Mesenchymal stem cell (in vitro differentiated cells and primary cell): ENCODE results near the gene CFDP1.
A peak's percentile ranks its signal among the peaks of the same experiment; 100 is the strongest.

Experiments used
- DNase-seq: peaks from one replicate; pipeline ENCODE4 v3.0.0-alpha.2; 2013
- H2AFZ ChIP-seq: one replicate; pipeline ENCODE4 v1.6.1; 2013; ENCODE audit warnings: low read depth, mild to moderate bottlenecking, control low read depth, inconsistent platforms, low read length, moderate library complexity
- H2AK5ac ChIP-seq: 2 replicates; pipeline ENCODE4 v1.6.1; 2013; ENCODE audit warnings: low read length, moderate library complexity, mild to moderate bottlenecking, inconsistent platforms; ENCODE audit not compliant: severe bottlenecking
- H2BK120ac ChIP-seq: one replicate; pipeline ENCODE4 v1.6.1; 2013; ENCODE audit warnings: low read depth, mild to moderate bottlenecking, inconsistent platforms, low read length, moderate library complexity
- H2BK12ac ChIP-seq, 2 experiments: one replicate each; pipeline ENCODE4 v1.6.1; 2013; ENCODE audit warnings: inconsistent platforms in 2 of 2, low read length in 2 of 2, mild to moderate bottlenecking in 2 of 2, moderate library complexity in 2 of 2, control low read depth in 1 of 2
- H2BK15ac ChIP-seq: one replicate; pipeline ENCODE4 v1.6.1; 2013; ENCODE audit warnings: mild to moderate bottlenecking, low read depth, inconsistent platforms; ENCODE audit not compliant: poor library complexity, severe bottlenecking
- H2BK5ac ChIP-seq: 2 replicates; pipeline ENCODE4 v1.6.1; 2013; ENCODE audit warnings: low read depth, mild to moderate bottlenecking, low read length, control low read depth, inconsistent platforms; ENCODE audit not compliant: poor library complexity, severe bottlenecking
- H3K14ac ChIP-seq, 2 experiments: one replicate each; pipeline ENCODE4 v1.6.1; 2013; ENCODE audit warnings: inconsistent platforms in 2 of 2, low read length in 2 of 2, control low read depth in 1 of 2, mild to moderate bottlenecking in 1 of 2, moderate library complexity in 1 of 2
- H3K18ac ChIP-seq, 2 experiments: one replicate each; pipeline ENCODE4 v1.6.1; 2013; ENCODE audit warnings: inconsistent platforms in 2 of 2, low read length in 2 of 2, control low read depth in 1 of 2, low read depth in 1 of 2, mild to moderate bottlenecking in 1 of 2
- H3K23ac ChIP-seq, 2 experiments: one replicate each; pipeline ENCODE4 v1.6.1; 2013; ENCODE audit warnings: inconsistent platforms in 2 of 2, low read length in 2 of 2, mild to moderate bottlenecking in 2 of 2, moderate library complexity in 2 of 2, control low read depth in 1 of 2
- H3K27ac ChIP-seq: 2 replicates; pipeline ENCODE4 v1.5.1; 2013; ENCODE audit warnings: mild to moderate bottlenecking, moderate library complexity, low read length, control low read depth, inconsistent platforms; ENCODE audit not compliant: poor library complexity, severe bottlenecking
- H3K27me3 ChIP-seq, 2 experiments: 2 replicates each; pipeline versions ENCODE4 v1.6.1 to v1.7.0; 2013; ENCODE audit warnings: low read length in 2 of 2, mild to moderate bottlenecking in 2 of 2, moderate library complexity in 2 of 2, control low read depth in 1 of 2, inconsistent platforms in 1 of 2; ENCODE audit not compliant: control insufficient read depth in 1 of 2, insufficient read depth in 1 of 2
- H3K36me3 ChIP-seq, 2 experiments: 2 replicates each; pipeline versions ENCODE4 v1.6.1 to v1.7.0; 2013; ENCODE audit warnings: low read length in 2 of 2, control low read depth in 1 of 2, inconsistent platforms in 1 of 2, low read depth in 1 of 2, mild to moderate bottlenecking in 1 of 2; ENCODE audit not compliant: insufficient read depth in 2 of 2, control insufficient read depth in 1 of 2
- H3K4ac ChIP-seq, 2 experiments: one replicate each; pipeline ENCODE4 v1.6.1; 2013; ENCODE audit warnings: inconsistent platforms in 2 of 2, low read length in 2 of 2, mild to moderate bottlenecking in 2 of 2, moderate library complexity in 2 of 2, control low read depth in 1 of 2, low read depth in 1 of 2
- H3K4me1 ChIP-seq: 2 replicates; pipeline ENCODE4 v1.6.1; 2013; ENCODE audit warnings: low read depth, low read length, control low read depth; ENCODE audit not compliant: control insufficient read depth, insufficient read depth
- H3K4me2 ChIP-seq: 2 replicates; pipeline ENCODE4 v1.6.1; 2013; ENCODE audit warnings: low read length, mild to moderate bottlenecking, inconsistent platforms; ENCODE audit not compliant: poor library complexity, severe bottlenecking
- H3K4me3 ChIP-seq, 2 experiments: 2 replicates each; pipeline versions ENCODE4 v1.5.1 to v1.7.0; 2013; ENCODE audit warnings: low read length in 2 of 2, mild to moderate bottlenecking in 2 of 2, control low read depth in 1 of 2, low read depth in 1 of 2; ENCODE audit not compliant: insufficient read depth in 1 of 2
- H3K79me1 ChIP-seq: replicated peaks from 2 replicates; pipeline ENCODE4 v1.6.1; 2013; ENCODE audit warnings: mild to moderate bottlenecking, control low read depth, low read length, inconsistent platforms; ENCODE audit not compliant: poor library complexity, severe bottlenecking
- H3K9ac ChIP-seq: 2 replicates; pipeline ENCODE4 v1.7.0; 2013; ENCODE audit warnings: mild to moderate bottlenecking, low read length, moderate library complexity
- H3K9me3 ChIP-seq: 2 replicates; pipeline ENCODE4 v1.7.0; 2013; ENCODE audit warnings: mild to moderate bottlenecking, low read length; ENCODE audit not compliant: control insufficient read depth
- H4K8ac ChIP-seq: one replicate; pipeline ENCODE4 v1.6.1; 2013; ENCODE audit warnings: inconsistent platforms, mild to moderate bottlenecking, low read length, moderate library complexity
- H4K91ac ChIP-seq: one replicate; pipeline ENCODE4 v1.6.1; 2013; ENCODE audit warnings: mild to moderate bottlenecking, low read length, inconsistent platforms
- WGBS: methylation state at CpG from one replicate; pipeline ENCODE4 v1.1.7; 2013; ENCODE audit warnings: mixed read lengths; 5-methylcytosine and 5-hydroxymethylcytosine counted together

The CFDP1 gene

GRCh38 chr16:75288596-75289120 is 144.6 kb downstream of the CFDP1 start:
- WGBS, result 94% methylated on average over 10 of the region's 10 CpGs
- Histone ChIP-seq H3K79me1 (peaks cover 6% of the 10 kb centered on the region), H2BK12ac (peak overlapping the region in 1 of 2 experiments; percentile 15), H3K27ac (no peak overlapping the region), H3K14ac (no peak overlapping the region), H3K4me3 (no peak overlapping the region), H3K4me2 (no peak overlapping the region), H3K18ac (peak overlapping the region in 1 of 2 experiments; percentile 2), H3K4me1 (peaks cover 6% of the 10 kb centered on the region), H3K4ac (no peak overlapping the region), H2BK5ac (no peak overlapping the region), H3K36me3 (peaks cover 37 to 41% of the 10 kb centered on the region in 2 experiments), H3K9me3 (no peaks in the 10 kb centered on the region), H3K9ac (no peak overlapping the region), H4K8ac (peak overlapping the region; percentile 19), H2BK15ac (no peak overlapping the region), H4K91ac (peak overlapping the region; percentile 14), H2BK120ac (no peak overlapping the region), H2AK5ac (no peak overlapping the region), H2AFZ (no peak overlapping the region), H3K23ac (no peak overlapping the region), H3K27me3 (no peaks in the 10 kb centered on the region)
- no peak for DNase-seq

- H4K91ac ChIP-seq, result no peak overlapping the region
- H4K8ac ChIP-seq, result no peak overlapping the region
- no peak overlapping the region for H3K18ac ChIP-seq
- H3K79me1 ChIP-seq, result peaks cover 6% of the 10 kb centered on the region
- no peak overlapping the region for H3K4me3 ChIP-seq
- no peaks in the 10 kb centered on the region for H3K27me3 ChIP-seq
- H3K14ac ChIP-seq, result no peak overlapping the region
- no peak overlapping the region for H2BK15ac ChIP-seq
- H3K9me3 ChIP-seq, result no peaks in the 10 kb centered on the region
- no peak overlapping the region for H2AK5ac ChIP-seq
- H3K36me3 ChIP-seq, result peaks cover 34 to 36% of the 10 kb centered on the region in 2 experiments
- no peak overlapping the region for H3K23ac ChIP-seq
- H2BK120ac ChIP-seq, result no peak overlapping the region
- no peak overlapping the region for H3K9ac ChIP-seq
- H2BK5ac ChIP-seq, result no peak overlapping the region
- H3K4me2 ChIP-seq, result no peak overlapping the region
- H2BK12ac ChIP-seq, result no peak overlapping the region
- H3K4me1 ChIP-seq, result peaks cover 6% of the 10 kb centered on the region
- H3K4ac ChIP-seq, result no peak overlapping the region
- no peak overlapping the region for H2AFZ ChIP-seq
- no peak for DNase-seq
- 97% methylated on average over 7 of the region's 7 CpGs for WGBS
- H3K27ac ChIP-seq, result no peak overlapping the region
These were observed 145.1 kb downstream of the CFDP1 start for GRCh38 chr16:75288181-75288580.

GRCh38 chr16:75287708-75288107 is 145.6 kb downstream of the CFDP1 start:
- Histone ChIP-seq H3K9me3 (no peaks in the 10 kb centered on the region), H3K9ac (no peak overlapping the region), H3K18ac (no peak overlapping the region), H2BK120ac (no peak overlapping the region), H2AFZ (no peak overlapping the region), H3K36me3 (peaks cover 31 to 32% of the 10 kb centered on the region in 2 experiments), H3K14ac (peak overlapping the region in 1 of 2 experiments; percentile 6), H2BK5ac (no peak overlapping the region), H3K23ac (no peak overlapping the region), H3K4me3 (no peak overlapping the region), H3K4me1 (peaks cover 6% of the 10 kb centered on the region), H2BK12ac (no peak overlapping the region), H3K4me2 (no peak overlapping the region), H3K27ac (no peak overlapping the region), H2AK5ac (no peak overlapping the region), H4K91ac (peak overlapping the region; percentile 16), H2BK15ac (no peak overlapping the region), H3K4ac (no peak overlapping the region), H4K8ac (no peak overlapping the region), H3K27me3 (no peaks in the 10 kb centered on the region), H3K79me1 (peaks cover 6% of the 10 kb centered on the region)
- no peak for DNase-seq
- 93% methylated on average over 5 of the region's 5 CpGs for WGBS

- H3K4me3 ChIP-seq, result no peak overlapping the region
- H3K4me1 ChIP-seq, result peaks cover 6% of the 10 kb centered on the region
- over 99% methylated on average over 5 of the region's 6 CpGs for WGBS
These were observed 146.9 kb downstream of the CFDP1 start for GRCh38 chr16:75286389-75286788.

More at GRCh38 chr16:75286389-75286788, 146.9 kb downstream of the CFDP1 start:
- no peak overlapping the region for H3K14ac ChIP-seq
- no peaks in the 10 kb centered on the region for H3K9me3 ChIP-seq
- H4K8ac ChIP-seq, result no peak overlapping the region
- no peak overlapping the region for H2BK120ac ChIP-seq
- H2BK12ac ChIP-seq, result no peak overlapping the region
- H3K27me3 ChIP-seq, result no peaks in the 10 kb centered on the region
- no peak overlapping the region for H3K27ac ChIP-seq
- H3K79me1 ChIP-seq, result peaks cover 6% of the 10 kb centered on the region
- H3K23ac ChIP-seq, result no peak overlapping the region
- H3K9ac ChIP-seq, result no peak overlapping the region
- no peak overlapping the region for H3K4me2 ChIP-seq
- H3K4ac ChIP-seq, result no peak overlapping the region
- DNase-seq, result no peak
- no peak overlapping the region for H4K91ac ChIP-seq
- H3K18ac ChIP-seq, result no peak overlapping the region
- H2BK15ac ChIP-seq, result no peak overlapping the region
- H2AFZ ChIP-seq, result no peak overlapping the region
- no peak overlapping the region for H2AK5ac ChIP-seq
- H2BK5ac ChIP-seq, result no peak overlapping the region
- peaks cover 18 to 21% of the 10 kb centered on the region in 2 experiments for H3K36me3 ChIP-seq
